H1 (cell line): ENCODE data around the gene MRPL40.

Experiments used
- EP300 ChIP-seq, 2 experiments: IDR thresholded peaks; 1 replicate in 1 of 2; 2 replicates in 1 of 2; pipeline ENCODE4 v1.6.1; 2011 to 2012; ENCODE audit warnings: low read depth in 2 of 2, low read length in 2 of 2, mild to moderate bottlenecking in 2 of 2, borderline replicate concordance in 1 of 2, inconsistent platforms in 1 of 2, moderate library complexity in 1 of 2
- GTF2F1 ChIP-seq: IDR thresholded peaks from 2 replicates; pipeline ENCODE4 v1.6.1; 2012; ENCODE audit warnings: low read depth, low read length, improper control_type of control experiment, borderline replicate concordance
- RFX5 ChIP-seq: IDR thresholded peaks from 2 replicates; pipeline ENCODE4 v1.6.1; 2011; ENCODE audit warnings: low read depth, low read length, improper control_type of control experiment, borderline replicate concordance
- RNF2 ChIP-seq: fragments of 200-900, 300-1000 bp; sonication (generic); IDR thresholded peaks from 2 replicates; pipeline ENCODE4 v1.7.1; 2016; ENCODE audit warnings: borderline replicate concordance, low read depth, mild to moderate bottlenecking, antibody characterized with exemption, low read length; ENCODE audit not compliant: poor library complexity, severe bottlenecking; ENCODE audit errors: missing control alignments
- SP1 ChIP-seq: IDR thresholded peaks from 2 replicates; pipeline ENCODE4 v1.6.1; 2011; ENCODE audit warnings: low read depth, low read length
- TF ChIP-seq, protein P1 (sequence below), 3 experiments: IDR thresholded peaks; 1 replicate in 2 of 3; 2 replicates in 1 of 3; pipeline versions ENCODE4 v1.5.1 to v1.6.1; 2011; ENCODE audit warnings: low read length in 3 of 3, mild to moderate bottlenecking in 3 of 3, inconsistent platforms in 2 of 3, low read depth in 1 of 3, moderate library complexity in 1 of 3; ENCODE audit not compliant: insufficient read depth in 1 of 3; ENCODE audit errors: control extremely low read depth in 1 of 3
- TF ChIP-seq, protein P2 (sequence below): IDR thresholded peaks from 2 replicates; pipeline ENCODE4 v1.6.1; 2011; ENCODE audit warnings: low read length, improper control_type of control experiment

DNA sequence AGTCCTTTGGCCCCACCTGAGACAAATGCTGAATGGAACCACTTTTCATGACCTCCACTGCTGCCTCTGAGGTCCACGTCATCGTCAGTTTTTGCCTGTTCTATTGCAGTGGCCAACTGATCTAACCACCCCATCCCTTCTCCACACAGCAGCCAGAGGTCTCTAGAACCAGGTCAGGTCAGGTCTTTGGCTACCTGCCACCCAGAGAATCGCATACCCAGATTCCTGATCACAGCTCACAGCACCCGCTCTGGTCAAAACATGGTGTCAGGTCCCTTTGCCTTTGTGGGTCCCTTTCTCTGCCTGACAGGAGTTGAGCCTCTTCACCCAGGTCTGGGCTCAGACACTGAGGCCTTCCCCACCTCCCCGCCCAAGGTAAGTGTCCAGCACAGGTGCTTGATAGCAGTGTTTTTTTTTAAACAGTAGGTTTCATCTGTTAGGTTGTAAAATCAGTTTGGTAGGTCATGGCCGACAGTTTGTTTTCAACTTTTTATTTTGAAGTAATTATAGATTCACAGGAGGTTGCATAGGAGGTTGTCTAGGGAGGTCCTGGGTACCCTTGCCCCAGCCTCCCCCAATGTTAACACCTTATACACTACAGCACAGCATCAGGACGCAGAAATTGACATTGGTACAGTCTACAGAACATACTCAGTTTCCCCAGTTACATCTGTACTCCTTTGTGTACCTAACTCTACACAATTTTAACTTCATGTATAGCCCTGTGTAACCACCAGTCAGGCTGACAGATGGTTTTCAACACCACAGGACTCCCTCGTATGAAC, 8.3 kb downstream of the MRPL40 start:
- TF ChIP-seq RNF2 (no peak), RFX5 (no peak), SP1 (no peak), EP300 (IDR thresholded peaks at IDR 0.05; ENCODE audit: borderline replicate concordance in 1 of 2, low read depth in 2 of 2, low read length in 2 of 2) (no peak), GTF2F1 (no peak)
- TF ChIP-seq, protein P1, sequence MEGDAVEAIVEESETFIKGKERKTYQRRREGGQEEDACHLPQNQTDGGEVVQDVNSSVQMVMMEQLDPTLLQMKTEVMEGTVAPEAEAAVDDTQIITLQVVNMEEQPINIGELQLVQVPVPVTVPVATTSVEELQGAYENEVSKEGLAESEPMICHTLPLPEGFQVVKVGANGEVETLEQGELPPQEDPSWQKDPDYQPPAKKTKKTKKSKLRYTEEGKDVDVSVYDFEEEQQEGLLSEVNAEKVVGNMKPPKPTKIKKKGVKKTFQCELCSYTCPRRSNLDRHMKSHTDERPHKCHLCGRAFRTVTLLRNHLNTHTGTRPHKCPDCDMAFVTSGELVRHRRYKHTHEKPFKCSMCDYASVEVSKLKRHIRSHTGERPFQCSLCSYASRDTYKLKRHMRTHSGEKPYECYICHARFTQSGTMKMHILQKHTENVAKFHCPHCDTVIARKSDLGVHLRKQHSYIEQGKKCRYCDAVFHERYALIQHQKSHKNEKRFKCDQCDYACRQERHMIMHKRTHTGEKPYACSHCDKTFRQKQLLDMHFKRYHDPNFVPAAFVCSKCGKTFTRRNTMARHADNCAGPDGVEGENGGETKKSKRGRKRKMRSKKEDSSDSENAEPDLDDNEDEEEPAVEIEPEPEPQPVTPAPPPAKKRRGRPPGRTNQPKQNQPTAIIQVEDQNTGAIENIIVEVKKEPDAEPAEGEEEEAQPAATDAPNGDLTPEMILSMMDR (IDR thresholded peaks at IDR 0.05; ENCODE audit: control extremely low read depth in 1 of 3, insufficient read depth in 1 of 3, low read depth in 1 of 3, low read length in 3 of 3): no peak
- TF ChIP-seq, protein P2, sequence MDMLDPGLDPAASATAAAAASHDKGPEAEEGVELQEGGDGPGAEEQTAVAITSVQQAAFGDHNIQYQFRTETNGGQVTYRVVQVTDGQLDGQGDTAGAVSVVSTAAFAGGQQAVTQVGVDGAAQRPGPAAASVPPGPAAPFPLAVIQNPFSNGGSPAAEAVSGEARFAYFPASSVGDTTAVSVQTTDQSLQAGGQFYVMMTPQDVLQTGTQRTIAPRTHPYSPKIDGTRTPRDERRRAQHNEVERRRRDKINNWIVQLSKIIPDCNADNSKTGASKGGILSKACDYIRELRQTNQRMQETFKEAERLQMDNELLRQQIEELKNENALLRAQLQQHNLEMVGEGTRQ: no peak
